HepG2 (cell line): Measurements from ENCODE around the gene GALNT8.

Experiments
- CHD2 ChIP-seq: IDR thresholded peaks from 2 replicates; pipeline ENCODE4 v1.6.1; 2011; ENCODE audit warnings: low read depth, low read length, improper control_type of control experiment
- CTCF ChIP-seq: sonication (generic); formaldehyde crosslinking; IDR thresholded peaks from 2 replicates; pipeline ENCODE4 v1.5.0; 2020; ENCODE audit warnings: mild to moderate bottlenecking, missing genetic modification reagents, moderate library complexity
- HDAC2 ChIP-seq: sonication (generic); formaldehyde crosslinking; IDR thresholded peaks from 2 replicates; pipeline ENCODE4 v1.4.0; 2020; ENCODE audit warnings: missing genetic modification reagents
- MAX ChIP-seq: IDR thresholded peaks from 2 replicates; pipeline ENCODE4 v1.6.1; 2012; ENCODE audit warnings: inconsistent platforms
- NFYC ChIP-seq: IDR thresholded peaks from 2 replicates; pipeline ENCODE4 v1.6.1; 2016; ENCODE audit warnings: missing genetic modification reagents, missing compliant biosample characterization
- ZHX1 ChIP-seq: sonication (generic); formaldehyde crosslinking; IDR thresholded peaks from 2 replicates; pipeline ENCODE4 v1.8.1; 2022; ENCODE audit warnings: low read depth, mild to moderate bottlenecking, missing genetic modification reagents

GRCh38 chr12:4742416-4742970 lies 22.3 kb downstream of the GALNT8 start:
- no peak for TF ChIP-seq HDAC2 (CRISPR knock-in tag)
- TF ChIP-seq ZHX1 (CRISPR knock-in tag): no peak
- no peak for TF ChIP-seq NFYC
- TF ChIP-seq MAX: no peak
- TF ChIP-seq CTCF (CRISPR knock-in tag): no peak
- TF ChIP-seq CHD2: no peak
